Nucleus accumbens (tissue), 56 donors: ENCODE results near the gene LIG4.

ENCODE experiments used
- DNase-seq, 56 donors: peaks; one replicate each; lab custom pipeline; 2025; lab: John Stamatoyannopoulos, UW

The LIG4 gene

GRCh38 chr13:108195146-108195545, 20.2 kb downstream of the LIG4 start:
- no peak for DNase-seq

DNA sequence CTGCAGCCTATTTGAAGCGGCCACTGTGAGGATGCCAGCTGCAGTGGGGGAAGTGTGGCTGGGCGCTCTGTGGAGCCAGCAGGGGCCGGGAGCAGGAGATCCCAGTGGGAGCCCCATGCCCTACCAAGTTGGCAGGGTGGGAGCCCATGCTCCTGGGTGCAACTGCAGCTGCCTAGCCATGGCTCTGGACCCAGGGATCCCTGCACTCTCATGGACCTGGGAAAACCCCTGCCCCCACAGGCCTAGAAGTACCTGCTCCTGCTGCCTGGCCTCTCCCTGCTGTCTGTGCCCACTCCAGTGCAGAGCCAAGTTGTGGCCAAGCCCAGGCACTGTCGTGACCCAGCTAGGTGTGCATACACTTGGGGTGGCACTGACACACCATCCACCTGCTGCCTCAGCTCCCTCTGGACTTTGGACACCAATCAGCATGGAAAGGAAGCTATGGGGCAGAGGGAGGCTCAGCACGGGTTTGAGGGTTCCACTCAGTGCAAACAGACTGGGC, 20.9 kb downstream of the LIG4 start:
- no peak for DNase-seq

- no peak for DNase-seq
Measured at GRCh38 chr13:108193806-108194205, 21.5 kb downstream of the LIG4 start.

DNA sequence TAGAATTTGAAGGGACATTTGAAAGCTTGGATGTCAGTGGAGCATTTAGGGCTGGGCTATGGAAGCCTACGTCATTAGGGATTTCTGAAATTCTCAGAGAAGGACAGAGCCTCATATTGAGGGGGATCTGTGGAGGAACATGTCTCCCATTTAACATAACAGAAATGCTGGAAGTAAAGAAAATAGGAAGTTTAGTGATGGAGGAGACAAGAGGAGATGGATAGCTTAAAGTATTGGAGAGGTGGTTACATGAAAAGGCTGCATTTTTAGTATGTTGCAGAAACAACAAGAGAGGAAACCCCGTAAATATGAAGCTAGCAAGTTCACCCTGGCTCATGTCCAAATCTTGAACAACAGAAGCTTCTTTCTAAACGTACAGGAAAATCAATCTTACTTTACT, 24.4 kb downstream of the LIG4 start:
- DNase-seq = no peak

DNA sequence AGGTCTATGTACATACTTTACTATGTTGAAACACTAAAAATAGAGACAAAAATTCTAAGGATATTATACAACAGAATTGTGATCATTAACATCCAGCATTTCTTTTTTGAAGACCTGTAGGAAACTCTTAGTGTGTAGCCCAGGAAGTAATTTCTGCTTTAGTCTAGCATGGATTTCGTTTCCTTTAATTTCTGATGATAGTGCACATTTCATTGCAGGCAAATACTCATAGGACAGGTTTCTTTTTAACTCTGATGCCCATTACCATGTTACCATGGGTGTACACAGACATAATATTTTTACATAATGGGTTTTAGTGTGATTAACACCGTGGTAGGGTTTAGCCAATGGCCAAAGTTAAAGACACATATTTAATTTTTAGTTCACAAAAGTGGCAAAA, 27.1 kb downstream of the LIG4 start:
- DNase-seq = no peak

- no peak for DNase-seq
Measured at GRCh38 chr13:108185223-108185622, 30.1 kb downstream of the LIG4 start.

DNA sequence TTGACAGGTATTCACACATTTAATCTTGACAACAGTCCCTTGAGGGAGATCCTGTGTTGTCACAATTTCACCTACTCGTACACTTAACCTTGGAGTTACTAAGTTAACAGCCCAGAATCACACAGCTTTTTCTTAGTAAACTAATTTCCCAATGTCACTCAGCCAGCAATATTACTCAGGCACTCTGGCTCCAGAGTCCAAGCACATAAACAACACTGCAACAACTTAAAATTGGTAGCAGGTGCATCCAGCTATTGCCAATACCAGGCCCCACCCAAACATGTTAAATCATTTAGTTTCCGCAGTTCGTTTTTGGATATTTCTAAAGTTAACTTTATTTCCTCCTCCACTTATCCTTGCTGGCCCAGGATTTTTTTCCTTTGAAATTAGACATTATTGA, 32.7 kb downstream of the LIG4 start:
- DNase-seq = no peak

GRCh38 chr13:108178078-108178477, 37.3 kb downstream of the LIG4 start:
- DNase-seq = no peak

DNA sequence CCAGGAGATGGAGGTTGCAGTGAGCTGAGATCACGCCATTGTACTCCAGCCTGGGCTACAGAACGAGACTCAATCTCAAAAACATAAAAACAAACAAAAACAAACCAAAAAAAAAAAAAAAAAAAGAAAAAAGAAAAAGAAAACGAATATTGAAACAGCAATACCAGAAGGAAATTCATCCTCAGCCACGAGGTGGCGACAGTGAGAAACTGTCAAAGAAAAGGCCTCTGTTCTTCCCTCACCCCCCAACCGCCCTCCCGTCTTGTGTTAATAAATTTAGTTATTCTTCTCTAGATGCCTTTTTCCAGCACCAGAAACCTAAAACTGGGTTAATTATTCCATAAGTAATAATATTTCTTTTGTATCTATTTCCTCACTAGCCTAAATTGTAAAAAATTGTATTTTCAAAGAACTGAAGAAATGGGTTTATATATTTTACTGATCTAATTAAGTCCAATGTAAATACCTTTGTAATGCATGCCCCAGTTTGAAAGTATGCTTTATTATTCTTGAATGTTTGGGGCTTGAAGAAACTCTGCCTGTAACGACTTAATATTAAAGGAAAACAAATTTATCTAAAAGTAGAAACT, 38.6 kb downstream of the LIG4 start:
- peak in 18 of 56 donors; percentile 1 to 56 (median 14) for DNase-seq

DNA sequence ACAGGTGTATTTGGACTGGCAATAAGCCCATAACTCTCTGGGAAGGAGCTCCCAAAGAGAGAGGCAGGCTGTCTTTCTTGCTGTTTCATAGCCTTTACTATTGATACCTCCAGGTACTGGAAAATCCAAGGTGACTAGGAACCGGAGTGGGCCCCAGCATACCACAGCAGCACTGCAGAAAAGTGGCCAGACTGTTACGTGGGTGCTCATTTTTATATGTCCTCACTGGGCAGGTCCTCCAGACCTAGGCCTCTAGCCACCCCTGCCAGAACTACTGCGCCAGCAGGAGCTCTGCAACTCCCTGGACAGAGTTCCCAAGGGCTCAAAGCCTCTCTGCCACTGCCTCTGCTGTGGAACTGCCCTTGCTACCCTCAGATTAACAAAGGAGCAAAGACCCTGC, 46.4 kb downstream of the LIG4 start:
- no peak for DNase-seq

- DNase-seq = no peak
Measured at GRCh38 chr13:108166078-108166477, 49.3 kb downstream of the LIG4 start.

DNA sequence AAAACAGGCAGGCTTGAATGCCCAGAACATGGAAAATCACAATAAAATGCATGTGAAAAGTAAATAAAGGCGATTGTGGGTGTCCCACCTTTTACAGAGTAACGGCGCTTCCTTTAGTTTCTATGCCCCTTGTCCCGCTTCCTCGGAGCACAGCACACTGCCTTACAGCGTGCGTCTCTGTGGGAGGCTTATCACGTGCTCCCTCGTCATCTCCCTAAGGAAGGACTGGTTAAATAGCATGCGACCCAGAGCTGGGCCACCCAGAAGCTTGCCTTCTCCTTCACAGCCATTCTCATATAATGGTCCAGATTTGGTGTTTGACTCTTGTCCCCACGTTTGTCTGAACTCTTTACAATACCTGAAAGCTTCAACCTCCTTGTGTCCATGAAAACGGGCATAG, 56.6 kb downstream of the LIG4 start:
- no peak for DNase-seq
